Measurements from ENCODE around the gene RGL1. TPM values are rescaled to one million over a fixed set of nuclear protein-coding genes. Genes with fewer than 3 reads are reported as not detected.

Gene RGL1
- total RNA-seq, 1 experiment from 2014 or later, result 1.5 TPM

DNA sequence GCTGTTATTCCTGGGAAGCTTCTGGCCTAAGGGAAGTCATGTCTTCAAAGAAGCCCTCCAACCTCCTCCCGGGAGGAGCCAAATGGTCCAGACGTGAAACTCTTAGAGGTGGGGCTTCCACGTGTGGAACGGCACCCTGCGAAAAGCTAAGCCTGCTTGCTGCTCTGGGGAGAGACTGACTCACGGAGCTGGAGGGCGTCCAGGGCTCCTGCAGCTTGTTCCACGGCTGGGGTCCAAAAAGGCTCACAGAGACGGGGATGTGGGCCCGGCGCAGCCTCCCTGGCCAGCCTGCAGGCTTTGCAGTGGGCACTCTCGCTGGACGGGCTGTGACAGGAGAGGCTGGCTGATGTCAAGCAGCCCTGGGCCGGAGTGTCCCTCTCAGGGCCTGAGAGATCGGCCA is 127.5 kb downstream of the RGL1 start:
- Histone ChIP-seq H3K9me2 (replicated peaks; ENCODE audit: low read length) (no peaks in the 10 kb centered on the region), H3K4me3 (ENCODE audit: low read length) (no peak overlapping the region), H3K9ac (ENCODE audit: low read length) (no peak overlapping the region), H3K36me3 (ENCODE audit: low read depth, low read length) (no peaks in the 10 kb centered on the region), H3K27ac (ENCODE audit: low read length) (no peak overlapping the region), H4K20me1 (ENCODE audit: low read length) (no peaks in the 10 kb centered on the region), H3K79me2 (ENCODE audit: low read length) (no peaks in the 10 kb centered on the region), H3F3A (ENCODE audit: low read length, unreplicated experiment) (no peaks in the 10 kb centered on the region), H3K27me3 (ENCODE audit: low read length) (no peaks in the 10 kb centered on the region), H2AFZ (ENCODE audit: low read length) (no peak overlapping the region), H3K9me3 (ENCODE audit: low read length) (no peaks in the 10 kb centered on the region), H3K4me1 (ENCODE audit: insufficient read depth, low read length) (no peaks in the 10 kb centered on the region), H3K4me2 (ENCODE audit: low read length) (no peak overlapping the region)
- ATAC-seq (no peak), DNase-seq (no peak)
- intact Hi-C loops (cut with micrococcal nuclease), result no loop called here
- POLR2A ChIA-PET (ENCODE audit: unreplicated experiment), result no interaction called here
- CTCF ChIA-PET, result no interaction called here
- BruUV-seq (replicated peaks), result no TSS peak
- no peak for TF ChIP-seq EZH2phosphoT487 (IDR thresholded peaks at IDR 0.05; ENCODE audit: borderline replicate concordance, low read length)

DNA sequence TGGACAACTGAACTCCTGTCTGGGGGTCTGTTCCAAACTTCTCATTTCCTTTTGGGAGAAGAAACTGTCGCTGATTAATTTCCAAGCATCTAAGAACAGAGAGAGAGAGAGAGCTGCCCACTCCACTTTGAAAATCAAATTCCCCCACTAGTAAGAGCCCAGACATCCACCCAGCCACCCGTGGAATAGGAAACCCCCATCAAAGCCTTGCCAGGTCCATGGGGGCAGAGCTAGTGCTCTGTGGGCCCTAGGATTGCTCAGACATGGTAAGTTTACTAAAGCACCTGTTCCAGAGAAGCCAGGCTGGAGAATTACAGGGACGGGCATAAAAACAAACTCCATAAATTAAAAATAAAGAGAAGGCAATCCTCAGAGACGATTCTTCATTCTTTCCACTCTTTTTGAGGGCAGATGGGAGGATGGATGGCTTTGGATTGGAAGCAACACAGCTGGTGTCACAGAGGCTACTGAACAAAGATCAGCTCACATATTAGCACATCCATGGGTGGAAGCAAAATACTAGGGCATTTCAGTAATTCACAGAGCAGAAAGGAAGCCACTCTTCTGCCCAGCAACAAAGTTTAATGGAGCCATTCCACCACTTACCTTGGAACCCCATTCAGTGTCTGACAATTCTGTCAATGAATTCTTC is 128.7 kb downstream of the RGL1 start:
- no peaks in the 10 kb centered on the region for H3K27me3 ChIP-seq (ENCODE audit: low read length)
- ChIA-PET CTCF (no interaction called here), POLR2A (ENCODE audit: unreplicated experiment) (no interaction called here)
- BruUV-seq (replicated peaks), result no TSS peak
- TF ChIP-seq EZH2phosphoT487 (IDR thresholded peaks at IDR 0.05; ENCODE audit: borderline replicate concordance, low read length) (no peak), EZH2 (IDR thresholded peaks at IDR 0.05; ENCODE audit: low read length, unreplicated experiment) (no peak)
- TF ChIP-seq, protein P1, sequence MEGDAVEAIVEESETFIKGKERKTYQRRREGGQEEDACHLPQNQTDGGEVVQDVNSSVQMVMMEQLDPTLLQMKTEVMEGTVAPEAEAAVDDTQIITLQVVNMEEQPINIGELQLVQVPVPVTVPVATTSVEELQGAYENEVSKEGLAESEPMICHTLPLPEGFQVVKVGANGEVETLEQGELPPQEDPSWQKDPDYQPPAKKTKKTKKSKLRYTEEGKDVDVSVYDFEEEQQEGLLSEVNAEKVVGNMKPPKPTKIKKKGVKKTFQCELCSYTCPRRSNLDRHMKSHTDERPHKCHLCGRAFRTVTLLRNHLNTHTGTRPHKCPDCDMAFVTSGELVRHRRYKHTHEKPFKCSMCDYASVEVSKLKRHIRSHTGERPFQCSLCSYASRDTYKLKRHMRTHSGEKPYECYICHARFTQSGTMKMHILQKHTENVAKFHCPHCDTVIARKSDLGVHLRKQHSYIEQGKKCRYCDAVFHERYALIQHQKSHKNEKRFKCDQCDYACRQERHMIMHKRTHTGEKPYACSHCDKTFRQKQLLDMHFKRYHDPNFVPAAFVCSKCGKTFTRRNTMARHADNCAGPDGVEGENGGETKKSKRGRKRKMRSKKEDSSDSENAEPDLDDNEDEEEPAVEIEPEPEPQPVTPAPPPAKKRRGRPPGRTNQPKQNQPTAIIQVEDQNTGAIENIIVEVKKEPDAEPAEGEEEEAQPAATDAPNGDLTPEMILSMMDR (conservative IDR thresholded peaks at IDR 0.05; ENCODE audit: low read depth, low read length), result no peak
- no peak overlapping the region for H3K9ac ChIP-seq (ENCODE audit: low read length)
- H3K79me2 ChIP-seq (ENCODE audit: low read length), result no peaks in the 10 kb centered on the region
- no peak overlapping the region for H3K4me2 ChIP-seq (ENCODE audit: low read length)
- no peak overlapping the region for H3K4me3 ChIP-seq (ENCODE audit: low read length)
- no peaks in the 10 kb centered on the region for H3F3A ChIP-seq (ENCODE audit: low read length, unreplicated experiment)
- no peaks in the 10 kb centered on the region for H4K20me1 ChIP-seq (ENCODE audit: low read length)
- no peaks in the 10 kb centered on the region for H3K9me2 ChIP-seq (replicated peaks; ENCODE audit: low read length)
- H3K4me1 ChIP-seq (ENCODE audit: insufficient read depth, low read length), result no peaks in the 10 kb centered on the region
- DNase-seq (no peak), ATAC-seq (no peak)
- no peaks in the 10 kb centered on the region for H3K9me3 ChIP-seq (ENCODE audit: low read length)
- intact Hi-C loops (cut with micrococcal nuclease), result no loop called here
- no peak overlapping the region for H3K27ac ChIP-seq (ENCODE audit: low read length)
- H3K36me3 ChIP-seq (ENCODE audit: low read depth, low read length), result no peaks in the 10 kb centered on the region
- no peak overlapping the region for H2AFZ ChIP-seq (ENCODE audit: low read length)

DNA sequence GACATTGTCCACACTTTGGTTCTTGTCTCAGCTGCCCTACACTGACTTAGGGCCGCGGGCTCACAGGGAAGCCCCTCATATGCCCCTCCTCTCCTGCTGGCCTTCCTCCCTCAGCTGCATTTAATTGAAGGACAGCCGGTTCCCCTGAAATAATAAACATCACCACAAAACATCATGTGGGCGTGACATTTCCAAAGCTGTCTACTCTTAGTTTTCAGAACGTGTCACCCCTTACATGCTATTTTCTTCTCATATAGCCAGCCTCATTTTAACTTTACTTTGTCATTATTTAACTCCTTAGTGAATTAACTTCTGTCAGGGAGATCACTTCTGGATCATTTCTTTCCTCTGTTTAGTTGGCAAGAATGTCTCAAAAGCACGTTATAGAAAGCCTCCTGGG is 129.4 kb downstream of the RGL1 start:
- H3K9ac ChIP-seq (ENCODE audit: low read length), result no peak overlapping the region
- no peaks in the 10 kb centered on the region for H3K36me3 ChIP-seq (ENCODE audit: low read depth, low read length)
- H2AFZ ChIP-seq (ENCODE audit: low read length), result no peak overlapping the region
- no TSS peak for BruUV-seq (replicated peaks)
- no peaks in the 10 kb centered on the region for H3K9me3 ChIP-seq (ENCODE audit: low read length)
- DNase-seq, result no peak
- intact Hi-C loops (cut with micrococcal nuclease), result no loop called here
- no peak overlapping the region for H3K4me3 ChIP-seq (ENCODE audit: low read length)
- H3K4me1 ChIP-seq (ENCODE audit: insufficient read depth, low read length), result no peaks in the 10 kb centered on the region
- no peaks in the 10 kb centered on the region for H3K27me3 ChIP-seq (ENCODE audit: low read length)
- ChIA-PET POLR2A (ENCODE audit: unreplicated experiment) (no interaction called here), CTCF (no interaction called here)
- no peaks in the 10 kb centered on the region for H3K79me2 ChIP-seq (ENCODE audit: low read length)
- no peaks in the 10 kb centered on the region for H3F3A ChIP-seq (ENCODE audit: low read length, unreplicated experiment)
- TF ChIP-seq, protein P1 (conservative IDR thresholded peaks at IDR 0.05; ENCODE audit: low read depth, low read length), result no peak
- TF ChIP-seq EZH2phosphoT487 (IDR thresholded peaks at IDR 0.05; ENCODE audit: borderline replicate concordance, low read length) (no peak), EZH2 (IDR thresholded peaks at IDR 0.05; ENCODE audit: low read length, unreplicated experiment) (no peak)
- no peaks in the 10 kb centered on the region for H3K9me2 ChIP-seq (replicated peaks; ENCODE audit: low read length)
- H3K4me2 ChIP-seq (ENCODE audit: low read length), result no peak overlapping the region
- no peaks in the 10 kb centered on the region for H4K20me1 ChIP-seq (ENCODE audit: low read length)
- no peak overlapping the region for H3K27ac ChIP-seq (ENCODE audit: low read length)
- no peak for ATAC-seq

Measured in PC-3 (cell line).